ENCODE measurements around the gene PICK1. TPM values are rescaled to one million over a fixed set of nuclear protein-coding genes. Genes with fewer than 3 reads are reported as not detected.

PICK1 gene
- total RNA-seq, 2 experiments from 2014 or later = 12.5 to 15.9 TPM

GRCh38 chr22:38088629-38089473, 31.6 kb downstream of the PICK1 start:
- ATAC-seq = no peak
- H3K36me3 Mint-ChIP-seq = no peaks in the 10 kb centered on the region
- no peaks in the 10 kb centered on the region for H3K9me3 Mint-ChIP-seq (ENCODE audit: low read depth)
- H3K27ac Mint-ChIP-seq = no peak overlapping the region
- no peak overlapping the region for H3K4me3 Mint-ChIP-seq
- CTCF ChIA-PET = interaction anchor here (1.0 kb wide), 1 partner anchor 15 kb away, joined by 3 read pairs; no protein-coding TSS in a partner anchor
- DNase-seq = no peak
- H3K27me3 Mint-ChIP-seq = peaks cover 11% of the 10 kb centered on the region
- H3K4me1 Mint-ChIP-seq = no peaks in the 10 kb centered on the region

GRCh38 chr22:38089474-38089851, 32.3 kb downstream of the PICK1 start:
- Mint-ChIP-seq H3K9me3 (ENCODE audit: low read depth) (no peaks in the 10 kb centered on the region), H3K4me3 (no peak overlapping the region), H3K27ac (no peak overlapping the region), H3K36me3 (no peaks in the 10 kb centered on the region), H3K27me3 (peaks cover 11% of the 10 kb centered on the region), H3K4me1 (no peaks in the 10 kb centered on the region)
- ATAC-seq = no peak
- DNase-seq = no peak
- CTCF ChIA-PET = interaction anchor here (0.6 to 1.0 kb wide), 2 partner anchors 15 to 244 kb away, joined by 3 read pairs; no protein-coding TSS in a partner anchor

GRCh38 chr22:38097058-38097457, 39.9 kb downstream of the PICK1 start:
- no peaks in the 10 kb centered on the region for H3K9me3 Mint-ChIP-seq (ENCODE audit: low read depth)
- ATAC-seq = no peak
- CTCF ChIA-PET = no interaction called here
- H3K27ac Mint-ChIP-seq = no peak overlapping the region
- no peaks in the 10 kb centered on the region for H3K36me3 Mint-ChIP-seq
- H3K27me3 Mint-ChIP-seq = no peaks in the 10 kb centered on the region
- no peak overlapping the region for H3K4me3 Mint-ChIP-seq
- peaks cover 5% of the 10 kb centered on the region for H3K4me1 Mint-ChIP-seq
- DNase-seq = no peak

- CTCF ChIA-PET = interaction anchor here (1.3 kb wide), 1 partner anchor 14 kb away, joined by 3 read pairs; no protein-coding TSS in a partner anchor
- Mint-ChIP-seq H3K9me3 (ENCODE audit: low read depth) (no peaks in the 10 kb centered on the region), H3K4me3 (no peak overlapping the region), H3K36me3 (no peaks in the 10 kb centered on the region), H3K4me1 (peaks cover 5% of the 10 kb centered on the region), H3K27me3 (no peaks in the 10 kb centered on the region), H3K27ac (no peak overlapping the region)
- DNase-seq (no peak), ATAC-seq (no peak)
Measured at GRCh38 chr22:38097557-38098409, 40.6 kb downstream of the PICK1 start.

- Mint-ChIP-seq H3K27me3 (no peaks in the 10 kb centered on the region), H3K27ac (no peak overlapping the region), H3K4me1 (peaks cover 5% of the 10 kb centered on the region), H3K4me3 (no peak overlapping the region), H3K36me3 (no peaks in the 10 kb centered on the region), H3K9me3 (ENCODE audit: low read depth) (no peaks in the 10 kb centered on the region)
- CTCF ChIA-PET = interaction anchor here (0.7 to 2.5 kb wide), 4 partner anchors 11 to 175 kb away, joined by 3 to 16 read pairs (median 4); no protein-coding TSS in a partner anchor
- no peak for ATAC-seq
- DNase-seq = no peak
Measured at GRCh38 chr22:38098410-38099249, 41.4 kb downstream of the PICK1 start.

- Mint-ChIP-seq H3K27ac (no peak overlapping the region), H3K27me3 (no peaks in the 10 kb centered on the region), H3K9me3 (ENCODE audit: low read depth) (no peaks in the 10 kb centered on the region), H3K4me3 (no peak overlapping the region), H3K36me3 (peaks cover 1% of the 10 kb centered on the region), H3K4me1 (peaks cover 19% of the 10 kb centered on the region)
- DNase-seq = no peak
- no peak for ATAC-seq
- CTCF ChIA-PET = interaction anchor here (0.6 to 1.3 kb wide), 6 partner anchors 10 to 249 kb away, joined by 3 to 5 read pairs (median 3); no protein-coding TSS in a partner anchor
Measured at GRCh38 chr22:38103641-38104040, 46.4 kb downstream of the PICK1 start.

GRCh38 chr22:38104084-38104483, 46.9 kb downstream of the PICK1 start:
- Mint-ChIP-seq H3K36me3 (peaks cover 1% of the 10 kb centered on the region), H3K4me1 (peaks cover 19% of the 10 kb centered on the region), H3K27me3 (no peaks in the 10 kb centered on the region), H3K9me3 (ENCODE audit: low read depth) (no peaks in the 10 kb centered on the region), H3K27ac (no peak overlapping the region), H3K4me3 (no peak overlapping the region)
- DNase-seq = no peak
- CTCF ChIA-PET = interaction anchor here (0.6 to 1.3 kb wide), 8 partner anchors 10 to 249 kb away, joined by 3 to 5 read pairs (median 3); no protein-coding TSS in a partner anchor
- no peak for ATAC-seq

- ATAC-seq (no peak), DNase-seq (no peak)
- no peak overlapping the region for H3K27ac Mint-ChIP-seq
- CTCF ChIA-PET = interaction anchor here (1.2 kb wide), 1 partner anchor 55 kb away, joined by 3 read pairs; no protein-coding TSS in a partner anchor
- H3K36me3 Mint-ChIP-seq = peaks cover 1% of the 10 kb centered on the region
- H3K4me1 Mint-ChIP-seq = peaks cover 14% of the 10 kb centered on the region
- H3K4me3 Mint-ChIP-seq = no peak overlapping the region
- no peaks in the 10 kb centered on the region for H3K27me3 Mint-ChIP-seq
- no peaks in the 10 kb centered on the region for H3K9me3 Mint-ChIP-seq (ENCODE audit: low read depth)
Measured at GRCh38 chr22:38106814-38107578, 49.8 kb downstream of the PICK1 start.

GRCh38 chr22:38107692-38108515, 50.7 kb downstream of the PICK1 start:
- no peak for DNase-seq
- Mint-ChIP-seq H3K27ac (no peak overlapping the region), H3K4me3 (no peak overlapping the region), H3K9me3 (ENCODE audit: low read depth) (no peaks in the 10 kb centered on the region), H3K36me3 (peaks cover 1% of the 10 kb centered on the region), H3K4me1 (peaks cover 14% of the 10 kb centered on the region), H3K27me3 (no peaks in the 10 kb centered on the region)
- CTCF ChIA-PET = interaction anchor here (1.2 kb wide), 1 partner anchor 56 kb away, joined by 3 read pairs; no protein-coding TSS in a partner anchor
- no peak for ATAC-seq

- Mint-ChIP-seq H3K9me3 (ENCODE audit: low read depth) (no peaks in the 10 kb centered on the region), H3K4me1 (peaks cover 14% of the 10 kb centered on the region), H3K27me3 (no peaks in the 10 kb centered on the region), H3K4me3 (no peak overlapping the region), H3K36me3 (peaks cover 1% of the 10 kb centered on the region), H3K27ac (no peak overlapping the region)
- DNase-seq = no peak
- ATAC-seq = peak; percentile 37
- CTCF ChIA-PET = interaction anchor here (0.9 to 1.7 kb wide), 2 partner anchors 54 to 56 kb away, joined by 3 to 4 read pairs; no protein-coding TSS in a partner anchor
Measured at GRCh38 chr22:38108561-38109319, 51.5 kb downstream of the PICK1 start.
